Pancreas (tissue), 10 donors: ENCODE data around the gene MEF2C. TPM values are rescaled to one million over a fixed set of nuclear protein-coding genes. Genes with fewer than 3 reads are reported as not detected.

Experiments used
- ATAC-seq, 4 donors: fragments of 200-7000 bp; cut with Tn5 transposase; one replicate each; pipeline versions ENCODE4 v1.8.0 to v1.9.1; 2020; ENCODE audit warnings: mild to moderate bottlenecking in 4 of 4, moderate library complexity in 4 of 4
- DNase-seq, 6 donors: peaks; one replicate each; pipeline ENCODE4 v3.0.0-alpha.2; 2020
- FAIRE-seq: peaks from 2 replicates; lab custom pipeline; 2012; peaks lifted over from hg19 to GRCh38; lab: Jason Lieb, UNC
- H3K27ac ChIP-seq, 4 donors: fragments of 200-600 bp; sonication (generic); 1 replicate in 3 of 4; 2 replicates in 1 of 4; pipeline versions ENCODE4 v1.5.0 to v1.8.0; 2020
- H3K27me3 ChIP-seq, 4 donors: fragments of 200-600 bp; one replicate each; pipeline ENCODE4 v1.8.0; 2021
- H3K36me3 ChIP-seq, 3 donors: fragments of 200-600 bp; sonication (generic) in 1 of 3; one replicate each; pipeline versions ENCODE4 v1.5.0 to v1.8.0; 2020 to 2021
- H3K4me1 ChIP-seq, 3 donors: fragments of 200-600 bp; one replicate each; pipeline ENCODE4 v1.8.0; 2021
- H3K4me3 ChIP-seq, 4 donors: fragments of 200-600 bp; sonication (generic) in 2 of 4; one replicate each; pipeline versions ENCODE4 v1.5.0 to v1.8.0; 2020 to 2021
- H3K9me3 ChIP-seq, 4 donors: fragments of 200-600 bp; one replicate each; pipeline ENCODE4 v1.8.0; 2021
- CTCF ChIP-seq, 4 donors: fragments of 200-600 bp; sonication (generic) in 3 of 4; IDR thresholded peaks; one replicate each; pipeline versions ENCODE4 v1.5.0 to v1.8.0; 2021; ENCODE audit warnings: antibody characterized with exemption in 4 of 4
- WGBS, 2 donors: extraction: QIAGEN DNeasy Blood & Tissue Kit; methylation state at CpG; one replicate each; pipeline ENCODE4 v1.1.7; 2013; 5-methylcytosine and 5-hydroxymethylcytosine counted together
- intact Hi-C, 3 donors: fragments of 100-400 bp; cut with DNase I; formaldehyde crosslinking; loops; one replicate each; pipeline versions ENCODE4 v1.11.1 to v1.14.2; 2022
- polyA plus RNA-seq, 2 donors: library from polyadenylated mRNA; stranded (reverse); fragments of 200-250 nt; gene quantifications; one replicate each; pipeline ENCODE4 v1.2.3, GENCODE V29; 2013
- total RNA-seq, 6 donors: library from RNA; stranded (reverse); fragmentation: NEBNext Ultra II Directional in 4 of 6; extraction: Animal tissue kit (Norgen Biotek cat#: 25700) in 4 of 6; gene quantifications; one replicate each; pipeline versions ENCODE4 v1.2.1 to v1.2.4, GENCODE V29; 2021 to 2023
- donor health status: healthy with polysubstance abuse.
- donor health status: DM: no; HTN: no; CAD: no; lungs with moderate emphysema.
- donor health status: DM: no; HTN: no; CAD: no.
- donor health status: control.
- donor health status: control.
- donor health status: Bipolar disorder and iron deficiency.
- donor health status: DM: yes; HTN: yes; CAD: no.
- donor health status: DM: no; HTN: no; CAD: no.
- donor health status: DM: no; HTN: no; CAD: no.
- donor health status: DM: yes; HTN: yes; CAD: no.

Gene MEF2C
- total and polyA plus RNA-seq, 8 donors = 1.5 to 19.9 (median 4.8) TPM

GRCh38 chr5:88680253-88681132, 202.5 kb downstream of the MEF2C start:
- 4 to 5% methylated on average over 53 to 61 of the region's 61 CpGs for WGBS, 2 donors
- H3K4me1 ChIP-seq = peaks cover 0 to under 1% (median 0%) of the 10 kb centered on the region in 3 donors
- peak; percentile 93 to 97 (median 94) for ATAC-seq
- intact Hi-C loops = loop anchor here in 1 of 3 donors (10.0 kb wide), 1 partner anchor 906 kb away; no protein-coding TSS in a partner anchor
- no peak for FAIRE-seq
- H3K4me3 ChIP-seq = peak overlapping the region in 2 of 4 donors; percentile 35 to 42
- no peak overlapping the region for H3K27ac ChIP-seq
- peak; percentile 49 to 97 (median 74) for DNase-seq
- H3K27me3 ChIP-seq = peaks cover 8 to 80% (median 35%) of the 10 kb centered on the region in 4 donors
- no peaks in the 10 kb centered on the region for H3K36me3 ChIP-seq
- H3K9me3 ChIP-seq = no peaks in the 10 kb centered on the region
- peak; percentile 95 to 99 (median 96) for TF ChIP-seq CTCF (IDR thresholded peaks at IDR 0.05)

GRCh38 chr5:88679638-88680037, 203.3 kb downstream of the MEF2C start:
- no peak overlapping the region for H3K27ac ChIP-seq
- no peak for ATAC-seq
- peaks cover 8 to 84% (median 37%) of the 10 kb centered on the region in 4 donors for H3K27me3 ChIP-seq
- H3K4me1 ChIP-seq = peaks cover 0 to 8% (median 0%) of the 10 kb centered on the region in 3 donors
- H3K9me3 ChIP-seq = no peaks in the 10 kb centered on the region
- no peak overlapping the region for H3K4me3 ChIP-seq
- 19 to 20% methylated on average over 14 of the region's 14 CpGs for WGBS, 2 donors
- DNase-seq = no peak
- FAIRE-seq = no peak
- no peak for TF ChIP-seq CTCF (IDR thresholded peaks at IDR 0.05)
- no peaks in the 10 kb centered on the region for H3K36me3 ChIP-seq
- intact Hi-C loops = loop anchor here in 2 of 3 donors (5.0 to 10.0 kb wide), 3 partner anchors 532 to 905 kb away; no protein-coding TSS in a partner anchor

GRCh38 chr5:88678770-88679381, 204.1 kb downstream of the MEF2C start:
- intact Hi-C loops = loop anchor here in 1 of 3 donors (5.0 kb wide), 2 partner anchors 532 to 897 kb away; no protein-coding TSS in a partner anchor
- no peaks in the 10 kb centered on the region for H3K36me3 ChIP-seq
- peaks cover 8 to 83% (median 36%) of the 10 kb centered on the region in 4 donors for H3K27me3 ChIP-seq
- peaks cover 0 to 14% (median 0%) of the 10 kb centered on the region in 3 donors for H3K4me1 ChIP-seq
- no peak for TF ChIP-seq CTCF (IDR thresholded peaks at IDR 0.05)
- no peaks in the 10 kb centered on the region for H3K9me3 ChIP-seq
- no peak overlapping the region for H3K27ac ChIP-seq
- 12 to 14% methylated on average over 14 of the region's 14 CpGs for WGBS, 2 donors
- FAIRE-seq (no peak), DNase-seq (no peak), ATAC-seq (no peak)
- H3K4me3 ChIP-seq = no peak overlapping the region

GRCh38 chr5:88677943-88678769, 204.8 kb downstream of the MEF2C start:
- FAIRE-seq (no peak), ATAC-seq (no peak), DNase-seq (no peak)
- H3K4me3 ChIP-seq = no peak overlapping the region
- H3K36me3 ChIP-seq = no peaks in the 10 kb centered on the region
- peaks cover 8 to 89% (median 34%) of the 10 kb centered on the region in 4 donors for H3K27me3 ChIP-seq
- no peak overlapping the region for H3K27ac ChIP-seq
- intact Hi-C loops = loop anchor here in 1 of 3 donors (5.0 kb wide), 2 partner anchors 531 to 896 kb away; no protein-coding TSS in a partner anchor
- 4 to 5% methylated on average over 52 to 55 of the region's 56 CpGs for WGBS, 2 donors
- no peak for TF ChIP-seq CTCF (IDR thresholded peaks at IDR 0.05)
- H3K9me3 ChIP-seq = no peaks in the 10 kb centered on the region
- peaks cover 0 to 14% (median 0%) of the 10 kb centered on the region in 3 donors for H3K4me1 ChIP-seq
